Adrenal gland (tissue), 12 donors: ENCODE data around the gene PPARGC1A. TPM values are rescaled to one million over a fixed set of nuclear protein-coding genes. Genes with fewer than 3 reads are reported as not detected.

Source experiments
- DNase-seq, 7 donors: peaks; one replicate each; pipeline ENCODE4 v3.0.0-alpha.2; 2019 to 2020
- H3K27ac ChIP-seq, 5 donors: fragments of 200-600 bp; sonication (generic) in 4 of 5; 1 replicate in 3 of 5; 2 replicates in 2 of 5; pipeline versions ENCODE4 v1.5.1 to v1.8.0; 2016 to 2020; ENCODE audit warnings: mild to moderate bottlenecking in 1 of 5
- H3K27me3 ChIP-seq: fragments of 200-600 bp; 2 replicates; pipeline ENCODE4 v1.8.0; 2021
- H3K36me3 ChIP-seq, 2 donors: fragments of 200-600 bp; replicated peaks in 1 of 2; 1 replicate in 1 of 2; 2 replicates in 1 of 2; pipeline versions ENCODE4 v1.5.1 to v1.8.0; 2018 to 2022
- H3K4me1 ChIP-seq, 2 donors: fragments of 200-600 bp; replicated peaks in 1 of 2; 1 replicate in 1 of 2; 2 replicates in 1 of 2; pipeline versions ENCODE4 v1.5.1 to v1.8.0; 2018 to 2021
- H3K4me3 ChIP-seq, 4 donors: fragments of 200-600 bp; sonication (generic) in 3 of 4; one replicate each; pipeline ENCODE4 v1.5.1; 2016 to 2018
- H3K9me3 ChIP-seq, 3 donors: fragments of 200-600 bp; sonication (generic) in 1 of 3; replicated peaks in 1 of 3; 1 replicate in 2 of 3; 2 replicates in 1 of 3; pipeline versions ENCODE4 v1.5.1 to v1.8.0; 2016 to 2021
- POLR2A ChIP-seq, 2 donors: fragments of 450-650 bp; IDR thresholded peaks; one replicate each; pipeline ENCODE4 v1.6.1; 2017; ENCODE audit warnings: antibody characterized with exemption in 2 of 2, mild to moderate bottlenecking in 2 of 2, moderate library complexity in 1 of 2
- WGBS, 4 donors: extraction: QIAGEN DNeasy Blood & Tissue Kit in 2 of 4; methylation state at CpG; one replicate each; pipeline versions ENCODE4 v1.1.5 to v1.1.7; 2013 to 2017; 5-methylcytosine and 5-hydroxymethylcytosine counted together
- intact Hi-C, 2 donors: fragments of 100-400 bp; cut with DNase I; formaldehyde crosslinking; loops; one replicate each; pipeline versions ENCODE4 v1.14.1 to v1.15.0; 2022 to 2023
- polyA plus RNA-seq, 3 donors: library from polyadenylated mRNA; stranded (reverse); fragments of 200-250 nt in 2 of 3; fragments of 350-450 nt in 1 of 3; fragmentation: Illumina TruSeq in 1 of 3; extraction: RNeasy Lipid Tissue Mini Kit (QIAGEN cat#74804) in 1 of 3; gene quantifications; one replicate each; pipeline ENCODE4 v1.2.3, GENCODE V29; 2013 to 2014
- total RNA-seq, 9 donors: library from RNA; depleted of rRNA in 4 of 9; stranded (reverse); fragments of >200 nt in 4 of 9; fragments of 120-200 nt in 1 of 9; fragmentation: NEBNext Ultra II Directional in 1 of 9; extraction: Animal tissue kit (Norgen Biotek cat#: 25700) in 1 of 9; gene quantifications; one replicate each; pipeline versions ENCODE4 v1.1.0 to v1.2.4, GENCODE V29; 2013 to 2023
- TF ChIP-seq, protein P1 (sequence below), 6 experiments: fragments of 450-650 bp in 4 of 6; fragments of 200-600 bp in 2 of 6; sonication (generic) in 1 of 6; IDR thresholded peaks; 1 replicate in 5 of 6; 2 replicates in 1 of 6; pipeline versions ENCODE4 v1.5.1 to v1.8.0; 2016 to 2021; ENCODE audit warnings: antibody characterized with exemption in 6 of 6, mild to moderate bottlenecking in 2 of 6, moderate library complexity in 1 of 6
- donor health status: healthy with polysubstance abuse.
- donor health status: Bipolar disorder and iron deficiency.
- donor health status: DM: yes; HTN: yes; CAD: no.
- donor health status: DM: no; HTN: no; CAD: no.
- donor health status: DM: no; HTN: no; CAD: no.
- donor health status: DM: yes; HTN: yes; CAD: no.

PPARGC1A gene
- total and polyA plus RNA-seq, 12 donors: 1.6 to 14.3 (median 5.5) TPM

GRCh38 chr4:23763559-23763958 is 126.3 kb downstream of the PPARGC1A start:
- intact Hi-C loops: no loop called here

GRCh38 chr4:23762551-23762950 is 127.3 kb downstream of the PPARGC1A start:
- DNase-seq: no peak
- intact Hi-C loops: no loop called here
- TF ChIP-seq POLR2A (IDR thresholded peaks at IDR 0.05): no peak
- TF ChIP-seq, protein P1, sequence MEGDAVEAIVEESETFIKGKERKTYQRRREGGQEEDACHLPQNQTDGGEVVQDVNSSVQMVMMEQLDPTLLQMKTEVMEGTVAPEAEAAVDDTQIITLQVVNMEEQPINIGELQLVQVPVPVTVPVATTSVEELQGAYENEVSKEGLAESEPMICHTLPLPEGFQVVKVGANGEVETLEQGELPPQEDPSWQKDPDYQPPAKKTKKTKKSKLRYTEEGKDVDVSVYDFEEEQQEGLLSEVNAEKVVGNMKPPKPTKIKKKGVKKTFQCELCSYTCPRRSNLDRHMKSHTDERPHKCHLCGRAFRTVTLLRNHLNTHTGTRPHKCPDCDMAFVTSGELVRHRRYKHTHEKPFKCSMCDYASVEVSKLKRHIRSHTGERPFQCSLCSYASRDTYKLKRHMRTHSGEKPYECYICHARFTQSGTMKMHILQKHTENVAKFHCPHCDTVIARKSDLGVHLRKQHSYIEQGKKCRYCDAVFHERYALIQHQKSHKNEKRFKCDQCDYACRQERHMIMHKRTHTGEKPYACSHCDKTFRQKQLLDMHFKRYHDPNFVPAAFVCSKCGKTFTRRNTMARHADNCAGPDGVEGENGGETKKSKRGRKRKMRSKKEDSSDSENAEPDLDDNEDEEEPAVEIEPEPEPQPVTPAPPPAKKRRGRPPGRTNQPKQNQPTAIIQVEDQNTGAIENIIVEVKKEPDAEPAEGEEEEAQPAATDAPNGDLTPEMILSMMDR (IDR thresholded peaks at IDR 0.05): no peak

More at GRCh38 chr4:23763559-23763958, 126.3 kb downstream of the PPARGC1A start:
- Histone ChIP-seq H3K9me3 (no peaks in the 10 kb centered on the region), H3K36me3 (no peaks in the 10 kb centered on the region), H3K27me3 (no peaks in the 10 kb centered on the region), H3K4me3 (no peak overlapping the region), H3K4me1 (no peaks in the 10 kb centered on the region), H3K27ac (no peak overlapping the region)
- WGBS, 4 donors: 63 to 88% (median 73%) methylated on average over 3 of the region's 3 CpGs
- TF ChIP-seq POLR2A (IDR thresholded peaks at IDR 0.05): no peak
- TF ChIP-seq, protein P1 (IDR thresholded peaks at IDR 0.05): no peak
- DNase-seq: no peak

DNA sequence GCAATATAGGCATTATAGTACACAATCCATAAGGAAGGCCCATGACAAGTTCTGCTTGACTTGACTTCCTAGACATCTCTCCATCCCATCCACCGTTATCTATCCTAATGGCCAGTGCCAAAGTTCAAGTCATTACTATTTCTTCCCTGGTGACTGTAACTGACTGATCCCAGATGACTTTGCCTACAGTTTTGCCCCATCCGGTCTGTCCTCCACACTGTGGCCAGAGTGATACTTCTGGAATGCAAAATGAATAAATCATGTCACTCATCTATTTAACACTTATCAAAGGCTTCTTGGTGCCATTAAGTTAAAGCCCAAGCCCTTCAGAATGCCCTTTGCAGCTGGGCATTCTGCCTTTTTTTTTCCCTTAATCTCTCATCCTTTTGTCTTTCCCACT is 130.8 kb downstream of the PPARGC1A start:
- H3K4me1 ChIP-seq: no peaks in the 10 kb centered on the region
- no peak overlapping the region for H3K4me3 ChIP-seq
- 43 to 55% (median 50%) methylated on average over 2 of the region's 2 CpGs for WGBS, 4 donors
- intact Hi-C loops: no loop called here
- H3K27ac ChIP-seq: no peak overlapping the region
- DNase-seq: no peak
- H3K9me3 ChIP-seq: no peaks in the 10 kb centered on the region
- TF ChIP-seq, protein P1 (IDR thresholded peaks at IDR 0.05): no peak
- no peak for TF ChIP-seq POLR2A (IDR thresholded peaks at IDR 0.05)
- no peaks in the 10 kb centered on the region for H3K27me3 ChIP-seq
- H3K36me3 ChIP-seq: no peaks in the 10 kb centered on the region

More at GRCh38 chr4:23762551-23762950, 127.3 kb downstream of the PPARGC1A start:
- H3K36me3 ChIP-seq: no peaks in the 10 kb centered on the region
- no peak overlapping the region for H3K27ac ChIP-seq
- 86 to 92% (median 87%) methylated on average over 2 of the region's 2 CpGs for WGBS, 4 donors
- H3K4me1 ChIP-seq: no peaks in the 10 kb centered on the region
- no peak overlapping the region for H3K4me3 ChIP-seq
- no peaks in the 10 kb centered on the region for H3K27me3 ChIP-seq
- no peaks in the 10 kb centered on the region for H3K9me3 ChIP-seq

- intact Hi-C loops: no loop called here
- Histone ChIP-seq H3K9me3 (no peaks in the 10 kb centered on the region), H3K4me1 (no peaks in the 10 kb centered on the region), H3K36me3 (no peaks in the 10 kb centered on the region), H3K27me3 (no peaks in the 10 kb centered on the region), H3K27ac (no peak overlapping the region), H3K4me3 (no peak overlapping the region)
- TF ChIP-seq, protein P1 (IDR thresholded peaks at IDR 0.05): no peak
- TF ChIP-seq POLR2A (IDR thresholded peaks at IDR 0.05): no peak
- DNase-seq: no peak
- 91 to 100% (median 96%) methylated on average over 1 of the region's 1 CpG for WGBS, 4 donors
Measured at GRCh38 chr4:23754688-23755087, 135.2 kb downstream of the PPARGC1A start.
